Heart left ventricle (tissue), 13 donors: ENCODE results near the gene XAGE3.

Experiments
- CTCF ChIP-seq, 12 donors: fragments of 200-600 bp; sonication (generic) in 4 of 12; IDR thresholded peaks; one replicate each; pipeline versions ENCODE4 v1.5.0 to v1.8.0; 2018 to 2022; ENCODE audit warnings: antibody characterized with exemption in 12 of 12, mild to moderate bottlenecking in 5 of 12
- POLR2A ChIP-seq, 2 donors: fragments of 450-650 bp; IDR thresholded peaks; one replicate each; pipeline ENCODE4 v1.6.1; 2017; ENCODE audit warnings: antibody characterized with exemption in 2 of 2, mild to moderate bottlenecking in 2 of 2, moderate library complexity in 2 of 2
- donor health status: ischemic (EF 13 %, LVEDD 7.1; RV severe dilation, severe dysfunction).
- donor health status: DM: no; HTN: yes; CAD: no.
- donor health status: DM: no; HTN: no; CAD: no.
- donor health status: ischemic (EF 25% LVEDD 6.9; RV normal size, moderate dysfunction).
- donor health status: ischemic (EF 25% LVEDD 5.7; RV mildly dilated, moderate dysfunction).
- donor health status: ischemic (EF 35%, LVEDD 5.7; RV mildly dilated, moderate dysfunction).
- donor health status: nonischemic (EF 11% LVEDD 7.7; RV severe dilation, severe dysfunction).
- donor health status: DM: yes; HTN: yes; CAD: no.
- donor health status: PGD.
- donor health status: ischemic (EF 29% LVEDD 5.4; RV normal size, mild dysfunction).
- donor health status: nonischemic (EF 23%, LVEDD 6.1; RV moderate dilation, normal function).

- TF ChIP-seq CTCF (IDR thresholded peaks at IDR 0.05) (no peak), POLR2A (IDR thresholded peaks at IDR 0.05) (no peak)
Measured at GRCh38 chrX:52839137-52839536, 28.7 kb downstream of the XAGE3 start.
